ENCODE measurements around the gene CAPN15.

CAPN15 gene

GRCh38 chr16:546909-547770, 19.6 kb downstream of the CAPN15 start:
- no peak for DNase-seq (ENCODE audit: low read depth)

- no peak for DNase-seq (ENCODE audit: low read depth)
Measured at GRCh38 chr16:548586-548985, 21.1 kb downstream of the CAPN15 start.

GRCh38 chr16:549544-550263, 22.2 kb downstream of the CAPN15 start:
- DNase-seq (ENCODE audit: low read depth) = no peak

GRCh38 chr16:551210-551609, 23.7 kb downstream of the CAPN15 start:
- DNase-seq (ENCODE audit: low read depth) = no peak

- no peak for DNase-seq (ENCODE audit: low read depth)
Measured at GRCh38 chr16:552171-552570, 24.7 kb downstream of the CAPN15 start.

GRCh38 chr16:553601-554296, 26.2 kb downstream of the CAPN15 start:
- no peak for DNase-seq (ENCODE audit: low read depth)

GRCh38 chr16:554297-554621, 26.7 kb downstream of the CAPN15 start:
- no peak for DNase-seq (ENCODE audit: low read depth)

- DNase-seq (ENCODE audit: low read depth) = peak; percentile 50
Measured at GRCh38 chr16:554640-555365, 27.3 kb downstream of the CAPN15 start.

- DNase-seq (ENCODE audit: low read depth) = no peak
Measured at GRCh38 chr16:555528-556473, 28.3 kb downstream of the CAPN15 start.

- DNase-seq (ENCODE audit: low read depth) = no peak
Measured at GRCh38 chr16:556474-557173, 29.1 kb downstream of the CAPN15 start.

GRCh38 chr16:557463-558297, 30.2 kb downstream of the CAPN15 start:
- no peak for DNase-seq (ENCODE audit: low read depth)

- DNase-seq (ENCODE audit: low read depth) = no peak
Measured at GRCh38 chr16:558298-559020, 30.9 kb downstream of the CAPN15 start.

GRCh38 chr16:559021-559380, 31.5 kb downstream of the CAPN15 start:
- DNase-seq (ENCODE audit: low read depth) = no peak

GRCh38 chr16:559411-560203, 32.1 kb downstream of the CAPN15 start:
- no peak for DNase-seq (ENCODE audit: low read depth)

GRCh38 chr16:560204-560700, 32.7 kb downstream of the CAPN15 start, which contains the start of gene PRR35:
Gene PRR35, plus strand, starts transcription at chr16:560394. Its CDS starts 2,901 bp downstream, at chr16:563295.
- DNase-seq (ENCODE audit: low read depth) = no peak

- no peak for DNase-seq (ENCODE audit: low read depth)
Measured at GRCh38 chr16:560701-561412, 33.3 kb downstream of the CAPN15 start.

- no peak for DNase-seq (ENCODE audit: low read depth)
Measured at GRCh38 chr16:561413-561794, 33.9 kb downstream of the CAPN15 start.
